Memory B cell (primary cell): ENCODE data around the gene SFRP5.

Experiments
- ATAC-seq: fragments of 150-1000 bp; cut with Tn5 transposase; 2 replicates; pipeline ENCODE4 v1.10.0; 2021; ENCODE audit warnings: low read depth, mild to moderate bottlenecking, moderate library complexity
- DNase-seq, 2 donors: peaks; one replicate each; pipeline ENCODE4 v3.0.0; 2022; ENCODE audit warnings: low spot score in 2 of 2
- H3K27ac Mint-ChIP-seq: one replicate; pipeline ENCODE4 v1.8.0; 2022; ENCODE audit warnings: mild to moderate bottlenecking, moderate library complexity, mixed read lengths
- H3K27me3 Mint-ChIP-seq: one replicate; pipeline ENCODE4 v1.8.0; 2022; ENCODE audit warnings: mixed read lengths
- H3K36me3 Mint-ChIP-seq: one replicate; pipeline ENCODE4 v1.8.0; 2022; ENCODE audit warnings: mild to moderate bottlenecking, mixed read lengths
- H3K4me1 Mint-ChIP-seq: one replicate; pipeline ENCODE4 v1.8.0; 2022; ENCODE audit warnings: mixed read lengths
- H3K4me3 Mint-ChIP-seq: one replicate; pipeline ENCODE4 v1.8.0; 2022; ENCODE audit warnings: mild to moderate bottlenecking, moderate library complexity, mixed read lengths
- H3K9me3 Mint-ChIP-seq: one replicate; pipeline ENCODE4 v1.8.0; 2022; ENCODE audit warnings: mixed read lengths

Gene SFRP5

DNA sequence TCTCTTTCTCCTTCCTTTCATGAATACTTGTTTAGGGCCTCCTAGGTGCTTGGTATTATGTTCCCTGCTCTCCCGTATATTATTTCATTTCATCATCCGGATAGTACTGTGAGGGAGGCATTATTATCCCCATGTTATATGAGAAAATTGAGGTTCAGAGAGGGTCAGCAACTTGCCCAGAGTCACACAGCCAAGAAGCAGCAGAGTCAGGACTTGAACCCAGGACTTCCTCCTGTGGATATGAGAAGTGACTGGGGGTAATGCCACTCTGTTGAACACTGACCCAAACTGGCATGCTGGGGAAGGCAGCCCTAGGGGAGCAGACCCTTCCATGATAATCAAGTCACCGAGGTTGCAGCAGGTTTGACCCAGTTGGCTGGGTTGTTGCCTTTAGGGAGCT, 8.2 kb upstream of the SFRP5 start:
- Mint-ChIP-seq H3K27me3 (peaks cover 1% of the 10 kb centered on the region), H3K36me3 (no peaks in the 10 kb centered on the region), H3K27ac (no peak overlapping the region), H3K4me3 (no peak overlapping the region), H3K4me1 (no peaks in the 10 kb centered on the region), H3K9me3 (no peaks in the 10 kb centered on the region)
- no peak for DNase-seq
- no peak for ATAC-seq

DNA sequence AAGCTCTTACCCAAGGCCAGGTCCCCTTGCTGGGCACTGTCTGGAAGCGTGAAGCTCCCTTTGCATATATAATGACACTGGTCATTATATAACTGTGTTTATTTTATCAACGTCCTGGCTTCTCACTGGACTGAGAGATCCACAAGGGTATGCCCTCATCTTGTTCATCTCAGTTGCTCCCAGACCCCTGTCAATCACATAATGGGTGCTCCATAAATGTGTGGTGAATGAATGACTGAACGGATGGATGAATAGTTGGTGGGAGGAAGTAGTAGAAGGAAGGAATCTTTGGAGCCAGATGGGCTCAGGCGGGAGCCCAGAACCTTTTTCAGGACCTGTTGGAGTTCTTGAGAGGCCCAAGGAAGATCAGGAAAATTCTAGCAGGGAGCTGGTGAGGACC, 7.7 kb upstream of the SFRP5 start:
- Mint-ChIP-seq H3K9me3 (no peaks in the 10 kb centered on the region), H3K4me1 (no peaks in the 10 kb centered on the region), H3K4me3 (no peak overlapping the region), H3K27ac (no peak overlapping the region), H3K36me3 (no peaks in the 10 kb centered on the region), H3K27me3 (peaks cover 1% of the 10 kb centered on the region)
- ATAC-seq, result no peak
- no peak for DNase-seq

DNA sequence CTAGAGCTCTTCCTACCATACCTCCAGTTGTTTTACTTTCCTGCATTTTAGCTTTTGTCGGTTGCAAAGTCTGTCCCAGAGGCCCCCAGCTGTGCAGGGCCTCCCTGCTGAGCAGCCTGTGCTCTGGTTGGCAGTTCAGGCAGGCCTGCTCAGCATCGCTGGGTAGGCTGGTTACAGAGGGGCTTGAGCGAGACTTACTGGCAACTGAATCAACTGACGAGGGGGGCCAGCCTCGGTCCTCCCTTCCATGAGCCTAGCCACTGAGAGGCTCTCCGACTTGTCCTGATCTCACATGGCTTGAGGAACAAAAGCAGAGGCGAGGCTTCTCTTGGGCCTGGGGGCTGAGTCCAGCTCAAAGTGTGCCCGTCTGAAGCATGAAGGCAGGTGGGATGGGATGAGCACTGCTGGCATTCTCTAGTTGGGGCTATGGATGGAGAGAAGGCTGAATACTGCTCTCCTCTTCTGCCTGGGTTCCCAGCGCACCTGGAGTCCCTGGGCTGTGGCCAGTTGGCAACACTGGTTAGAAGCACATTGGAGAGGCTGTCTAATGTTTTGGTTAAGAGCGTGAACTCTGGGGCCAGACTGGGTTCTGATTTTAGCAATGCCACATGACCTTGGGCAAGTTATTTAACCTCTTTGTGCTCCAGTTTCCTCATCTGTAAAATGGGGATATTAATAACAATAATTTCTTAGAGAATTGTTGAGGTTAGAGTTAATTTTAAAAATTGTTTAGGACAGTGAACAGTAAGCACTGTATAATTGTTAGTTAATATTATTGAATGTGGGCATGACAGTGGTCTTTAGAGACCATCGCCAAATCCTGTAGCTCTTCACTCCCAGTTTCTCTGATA, 6.9 kb upstream of the SFRP5 start:
- Mint-ChIP-seq H3K4me3 (no peak overlapping the region), H3K27ac (no peak overlapping the region)

DNA sequence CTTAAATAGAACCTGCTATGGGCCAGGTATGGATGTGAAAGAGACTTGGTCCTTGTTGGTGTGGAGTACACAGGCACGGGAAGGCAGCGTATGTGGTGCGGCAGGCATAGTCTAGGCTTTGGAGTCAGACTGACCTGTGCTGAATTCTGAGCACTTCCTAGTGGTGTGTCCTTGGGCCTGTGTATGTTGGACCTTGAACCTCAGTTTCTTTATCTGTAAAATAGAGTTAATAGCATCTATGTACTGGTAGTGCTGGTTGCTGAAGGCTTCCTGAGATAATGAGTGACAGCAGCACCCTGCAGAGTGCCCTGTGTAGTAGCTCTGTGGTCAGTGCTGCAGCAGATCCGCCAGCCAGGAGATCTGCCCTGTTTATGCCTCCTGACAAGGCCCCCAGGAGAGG, 5.3 kb upstream of the SFRP5 start:
- Mint-ChIP-seq H3K9me3 (no peaks in the 10 kb centered on the region), H3K27me3 (peaks cover 6% of the 10 kb centered on the region), H3K36me3 (peaks cover 1% of the 10 kb centered on the region), H3K4me3 (no peak overlapping the region), H3K27ac (no peak overlapping the region), H3K4me1 (peaks cover 2% of the 10 kb centered on the region)
- no peak for ATAC-seq
- DNase-seq, result no peak

More for the DNA sequence above, 6.9 kb upstream of the SFRP5 start:
- Mint-ChIP-seq H3K9me3 (no peaks in the 10 kb centered on the region), H3K4me1 (no peaks in the 10 kb centered on the region), H3K36me3 (no peaks in the 10 kb centered on the region), H3K27me3 (peaks cover 1% of the 10 kb centered on the region)
- DNase-seq, result no peak
- no peak for ATAC-seq

DNA sequence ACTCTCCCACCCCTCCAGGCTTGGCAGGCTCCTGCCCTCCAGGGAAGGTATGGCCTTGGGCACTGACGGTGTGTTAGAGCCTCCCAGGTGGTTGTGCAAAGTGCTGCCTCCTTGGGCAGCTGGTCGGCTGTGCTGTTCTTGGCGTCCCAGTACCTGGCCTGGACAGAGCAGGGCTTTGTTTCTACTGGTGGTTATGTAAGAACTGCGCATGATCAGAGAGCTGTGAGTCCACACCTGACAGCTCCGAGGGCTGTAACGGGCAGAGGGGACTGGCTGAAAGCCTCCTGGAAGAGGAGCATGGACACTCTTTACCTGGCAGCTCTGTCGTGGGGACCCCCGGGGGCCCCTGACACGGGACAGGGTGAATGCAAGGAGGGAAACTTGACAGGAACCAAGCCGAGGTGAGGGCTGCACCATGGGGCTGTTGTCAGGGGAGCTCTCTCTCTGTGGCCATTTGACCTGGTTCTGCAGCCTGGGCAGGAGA, 3.1 kb upstream of the SFRP5 start:
- Mint-ChIP-seq H3K4me1 (peaks cover 10% of the 10 kb centered on the region), H3K27ac (no peak overlapping the region), H3K27me3 (peaks cover 15% of the 10 kb centered on the region), H3K9me3 (no peaks in the 10 kb centered on the region), H3K36me3 (peaks cover 1% of the 10 kb centered on the region), H3K4me3 (no peak overlapping the region)
- DNase-seq (no peak), ATAC-seq (no peak)

DNA sequence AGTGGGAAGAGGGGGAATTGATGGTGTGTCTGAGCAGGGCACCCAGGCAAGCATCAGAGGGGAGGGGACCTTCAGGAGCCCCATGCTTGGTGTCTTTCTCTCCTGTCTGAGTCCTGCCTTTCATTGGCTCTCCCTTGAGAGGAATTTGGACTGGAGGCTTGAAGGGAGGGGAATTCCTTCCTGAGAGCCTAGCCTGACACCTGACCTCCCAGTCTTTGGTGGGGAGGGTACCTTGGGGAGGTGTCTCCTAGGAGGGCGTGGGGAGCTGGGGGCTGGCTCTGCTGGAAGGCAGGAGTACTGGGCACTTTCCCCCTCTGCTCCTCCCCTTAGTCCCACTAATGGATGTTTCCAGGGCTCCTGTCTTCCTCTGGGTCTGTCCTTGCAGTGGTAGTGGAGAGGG, 1.3 kb upstream of the SFRP5 start:
- peaks cover 10% of the 10 kb centered on the region for H3K4me1 Mint-ChIP-seq
- peaks cover 25% of the 10 kb centered on the region for H3K27me3 Mint-ChIP-seq
- no peak overlapping the region for H3K27ac Mint-ChIP-seq
- H3K4me3 Mint-ChIP-seq, result no peak overlapping the region
- ATAC-seq, result no peak
- H3K36me3 Mint-ChIP-seq, result peaks cover 1% of the 10 kb centered on the region
- no peak for DNase-seq
- H3K9me3 Mint-ChIP-seq, result no peaks in the 10 kb centered on the region

DNA sequence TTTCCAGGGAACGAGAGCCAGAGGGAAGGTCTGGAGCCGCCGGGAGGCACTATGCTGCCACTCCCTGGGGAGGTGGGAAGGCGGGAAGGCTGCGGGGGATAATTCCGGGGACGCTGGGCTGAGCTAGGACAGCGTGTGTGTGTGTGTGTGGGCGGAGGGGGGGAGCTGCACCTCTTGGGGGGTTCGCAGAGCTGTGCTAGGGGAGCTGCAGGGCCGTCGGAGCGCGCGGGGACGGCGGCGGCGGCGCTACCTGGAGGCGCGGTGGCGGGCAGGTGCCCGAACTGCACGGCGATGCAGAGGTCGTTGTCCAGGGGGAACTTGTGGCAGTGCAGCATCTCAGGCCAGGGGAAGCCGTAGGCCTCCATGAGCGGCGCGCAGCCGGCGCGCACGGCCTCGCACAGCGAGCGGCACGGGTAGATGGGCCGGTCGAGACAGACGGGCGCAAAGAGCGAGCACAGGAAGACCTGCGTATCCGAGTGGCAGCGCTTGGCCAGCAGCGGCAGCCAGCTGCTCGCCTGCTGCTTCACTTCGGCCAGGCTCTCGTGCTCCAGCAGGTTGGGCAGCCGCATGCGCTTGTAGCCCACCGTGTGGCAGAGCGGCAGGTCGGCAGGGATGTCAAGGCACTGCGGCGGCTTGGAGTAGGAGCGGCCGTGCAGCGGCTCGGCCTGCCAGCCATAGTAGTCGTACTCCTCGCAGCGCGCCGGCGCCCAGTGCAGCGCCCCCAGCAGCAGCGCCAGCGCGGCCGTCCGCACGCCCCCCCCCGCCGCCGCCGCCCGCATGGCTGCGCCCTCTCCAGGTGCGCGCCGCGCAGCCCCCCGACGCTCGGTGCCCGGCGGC, 526 bp downstream of the SFRP5 start:
- peaks cover 1% of the 10 kb centered on the region for H3K36me3 Mint-ChIP-seq
- ATAC-seq, result peak; percentile 15
- H3K9me3 Mint-ChIP-seq, result no peaks in the 10 kb centered on the region
- H3K4me1 Mint-ChIP-seq, result peaks cover 10% of the 10 kb centered on the region
- peaks cover 25% of the 10 kb centered on the region for H3K27me3 Mint-ChIP-seq
- H3K27ac Mint-ChIP-seq, result no peak overlapping the region
- no peak for DNase-seq
- H3K4me3 Mint-ChIP-seq, result peak overlapping the region; percentile 71

DNA sequence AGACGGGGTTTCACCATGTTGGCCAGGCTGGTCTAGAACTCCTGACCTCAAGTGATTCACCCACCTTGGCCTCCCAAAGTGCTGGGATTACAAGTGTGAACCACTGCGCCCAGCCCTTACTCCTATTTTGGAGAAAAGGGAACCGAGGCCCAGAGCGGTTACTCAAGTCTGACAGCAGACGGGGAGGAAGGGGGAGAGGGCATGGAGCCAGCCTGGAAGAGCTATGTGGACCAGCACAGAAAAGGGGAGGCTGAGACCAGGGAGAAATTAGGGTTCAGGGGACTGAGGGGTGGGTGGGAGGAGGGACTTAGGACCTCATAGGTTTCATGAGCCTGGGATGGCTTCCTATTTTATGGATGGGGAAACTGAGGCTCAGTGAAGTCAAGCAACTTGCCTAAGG, 1.5 kb downstream of the SFRP5 start:
- H3K9me3 Mint-ChIP-seq, result no peaks in the 10 kb centered on the region
- ATAC-seq (no peak), DNase-seq (no peak)
- H3K27me3 Mint-ChIP-seq, result peaks cover 25% of the 10 kb centered on the region
- peaks cover 1% of the 10 kb centered on the region for H3K36me3 Mint-ChIP-seq
- peak overlapping the region; percentile 28 for H3K4me3 Mint-ChIP-seq
- peaks cover 10% of the 10 kb centered on the region for H3K4me1 Mint-ChIP-seq
- no peak overlapping the region for H3K27ac Mint-ChIP-seq

DNA sequence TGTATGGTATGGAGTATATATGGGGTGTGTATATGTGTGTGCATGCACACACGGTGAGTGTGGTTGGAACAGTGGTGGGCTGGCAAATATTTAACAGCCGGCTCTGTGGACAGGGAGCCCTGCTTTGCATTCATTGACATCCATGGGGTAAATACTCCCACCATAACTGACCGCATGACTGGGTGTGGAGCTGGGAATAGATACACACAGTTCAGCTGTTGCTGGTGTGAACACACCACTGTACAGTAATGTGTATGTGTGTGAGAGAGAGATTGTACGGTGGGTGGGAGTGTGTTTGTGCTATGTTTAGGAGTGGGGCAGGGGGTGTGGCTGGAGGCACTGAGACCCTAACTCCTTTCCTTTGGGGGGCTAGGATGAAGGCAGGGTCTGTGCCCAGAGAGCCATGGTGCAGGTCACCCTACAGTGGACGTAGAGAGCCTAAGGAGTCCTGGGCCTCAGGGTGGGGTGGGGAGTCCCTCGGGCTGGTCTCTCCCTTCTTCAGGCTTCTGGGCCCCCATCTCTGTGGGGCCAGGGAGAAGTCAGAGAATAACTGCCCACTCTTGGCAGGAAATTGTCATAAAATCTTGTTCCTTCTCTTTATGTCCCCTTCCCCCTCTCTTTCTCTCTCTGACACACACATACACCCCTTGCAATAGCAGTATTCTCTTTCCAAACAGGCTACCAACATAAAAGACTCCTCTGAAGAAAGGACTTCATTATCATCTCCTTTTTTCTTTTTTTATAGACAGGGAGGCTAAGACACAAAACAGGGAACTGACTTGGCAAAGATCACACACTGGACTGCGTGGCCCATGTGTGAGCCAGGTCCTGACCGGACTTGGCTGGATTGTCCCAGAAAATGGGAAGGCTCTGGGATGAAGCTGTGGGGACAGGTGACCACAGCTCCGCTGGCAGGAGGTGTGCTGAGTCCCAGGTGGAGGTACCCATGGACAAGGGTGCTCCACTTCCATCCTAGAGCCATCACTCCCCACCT, 3.2 kb downstream of the SFRP5 start:
- H3K4me3 Mint-ChIP-seq, result no peak overlapping the region
- H3K27me3 Mint-ChIP-seq, result peaks cover 25% of the 10 kb centered on the region
- ATAC-seq (no peak), DNase-seq (no peak)
- H3K27ac Mint-ChIP-seq, result no peak overlapping the region
- H3K36me3 Mint-ChIP-seq, result peaks cover 1% of the 10 kb centered on the region
- peaks cover 17% of the 10 kb centered on the region for H3K4me1 Mint-ChIP-seq
- H3K9me3 Mint-ChIP-seq, result no peaks in the 10 kb centered on the region

DNA sequence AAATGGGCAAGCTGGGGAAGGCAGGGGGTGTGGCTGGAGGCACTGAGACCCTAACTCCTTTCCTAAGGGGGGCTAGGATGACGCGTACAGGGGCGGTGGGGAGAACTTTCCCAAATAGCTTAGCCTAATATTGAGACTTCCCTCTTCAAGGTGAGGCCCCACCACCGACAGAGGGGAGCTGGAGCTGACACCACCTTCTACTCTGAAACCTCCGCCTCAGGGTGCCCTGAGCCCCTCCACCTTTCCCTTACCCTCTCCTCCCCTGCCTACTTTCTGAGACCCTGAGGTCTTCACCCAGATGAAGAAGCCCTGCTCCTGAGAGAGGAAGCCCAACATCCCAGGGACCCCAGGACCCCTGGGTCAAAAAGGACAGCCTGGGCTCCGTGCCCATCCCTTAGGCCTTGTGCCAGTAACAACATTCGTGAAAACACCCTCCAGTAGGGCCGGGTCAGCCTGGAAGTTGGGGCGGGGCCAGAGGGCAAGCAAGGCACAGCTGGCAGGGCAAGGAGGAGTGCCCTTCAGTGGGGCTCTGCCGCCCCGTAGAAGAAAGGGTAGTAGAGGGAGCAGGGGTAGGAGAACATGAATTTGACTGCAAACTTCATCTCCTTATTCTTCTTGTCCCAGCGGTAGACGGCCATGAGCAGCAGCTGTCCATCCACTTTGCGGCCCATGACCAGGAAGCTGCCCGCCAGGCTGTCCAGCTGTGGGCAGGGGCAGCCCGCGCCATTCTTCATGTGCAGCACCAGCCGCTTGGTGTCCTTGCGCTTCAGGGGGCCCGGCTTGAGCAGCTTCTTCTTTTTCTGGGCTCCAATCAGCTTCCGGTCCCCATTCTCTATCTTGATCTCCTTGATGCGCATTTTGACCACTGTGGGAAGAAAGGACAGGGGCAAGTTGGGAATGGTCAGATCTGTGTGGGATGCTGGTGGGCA, 4.5 kb downstream of the SFRP5 start:
- Mint-ChIP-seq H3K4me3 (no peak overlapping the region), H3K36me3 (peaks cover 1% of the 10 kb centered on the region), H3K4me1 (peaks cover 16% of the 10 kb centered on the region), H3K27me3 (peaks cover 21% of the 10 kb centered on the region), H3K27ac (no peak overlapping the region), H3K9me3 (no peaks in the 10 kb centered on the region)
- DNase-seq (no peak), ATAC-seq (no peak)

DNA sequence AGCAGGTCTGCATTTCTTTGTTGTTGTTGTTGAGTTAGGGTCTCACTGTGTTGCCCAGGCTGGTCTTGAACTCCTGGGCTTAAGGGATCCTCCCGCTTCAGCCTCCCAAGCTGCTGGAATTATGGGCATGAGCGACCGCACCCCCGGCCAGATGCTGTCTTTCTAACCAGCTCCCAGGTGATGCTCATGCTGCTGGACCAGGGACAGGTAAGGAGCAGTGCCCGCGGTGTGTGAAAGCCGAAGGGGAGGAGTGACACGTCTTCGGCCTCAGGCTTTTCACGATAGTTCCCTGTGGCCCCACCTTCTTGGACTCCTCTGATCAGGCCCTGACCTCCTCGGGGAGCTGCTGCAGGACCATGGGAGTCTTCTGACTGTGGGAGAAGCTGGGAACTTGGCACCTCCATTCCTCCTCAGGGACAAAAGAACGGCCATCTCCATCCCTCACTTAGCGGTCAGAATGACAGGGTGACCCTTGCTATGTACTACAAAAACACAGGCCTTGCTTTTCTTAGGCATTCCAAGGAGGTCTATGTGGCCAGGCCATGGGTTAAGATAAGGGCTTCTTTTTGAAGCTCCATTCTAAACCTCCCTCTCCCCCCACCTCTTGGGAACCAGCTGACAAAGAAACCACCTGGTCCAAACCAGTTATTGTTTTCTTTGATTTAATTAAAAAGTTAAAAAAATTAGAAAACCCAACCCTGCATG, 5.5 kb downstream of the SFRP5 start:
- Mint-ChIP-seq H3K27ac (no peak overlapping the region), H3K4me1 (peaks cover 13% of the 10 kb centered on the region), H3K4me3 (no peak overlapping the region), H3K36me3 (peaks cover 7% of the 10 kb centered on the region), H3K27me3 (peaks cover 18% of the 10 kb centered on the region), H3K9me3 (no peaks in the 10 kb centered on the region)
- DNase-seq (no peak), ATAC-seq (no peak)

DNA sequence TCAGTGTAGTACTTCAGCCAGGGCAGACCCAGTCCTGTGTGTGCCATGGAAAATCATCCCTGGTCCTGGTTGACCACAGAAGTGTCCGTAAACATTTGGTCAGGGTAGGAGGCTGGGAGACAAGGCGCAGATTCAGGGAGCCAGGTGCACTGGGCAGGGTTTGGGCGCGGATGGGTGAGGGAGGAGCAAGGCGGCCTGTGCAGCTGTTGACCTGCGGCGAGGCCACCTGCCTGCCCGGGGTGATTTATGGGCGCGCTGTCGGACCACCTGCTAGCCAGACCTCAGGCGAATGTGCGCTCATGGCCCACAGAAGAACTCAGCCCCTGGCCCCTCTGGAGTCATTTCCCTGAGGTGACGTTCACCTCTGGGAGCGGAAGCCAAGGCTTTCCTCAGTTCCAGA, 6.6 kb downstream of the SFRP5 start:
- Mint-ChIP-seq H3K27ac (no peak overlapping the region), H3K4me1 (peaks cover 8% of the 10 kb centered on the region), H3K36me3 (peaks cover 11% of the 10 kb centered on the region), H3K9me3 (no peaks in the 10 kb centered on the region), H3K27me3 (peaks cover 11% of the 10 kb centered on the region), H3K4me3 (no peak overlapping the region)
- DNase-seq (no peak), ATAC-seq (no peak)
